ENCODE measurements around the gene DEK.
A peak's percentile ranks its signal among the peaks of the same experiment; 100 is the strongest.
"Not testable (repeated sequence)": the region's sequence is repeated elsewhere in the genome, so short reads cannot be mapped to it uniquely, and the experiment has no call there.

The DEK gene

GRCh38 chr6:18264219-18264922, at the start of gene DEK:
TSS of gene DEK (minus strand) at chr6:18264530. CDS start at chr6:18263987, 543 bp downstream.
- H3K4me3 ChIP-seq (ENCODE audit: low read depth in 1 of 5, low read length in 5 of 5), result peak within 1 kb of the TSS; percentile 87 to 94 (median 91)
- peak within 1 kb of the TSS; percentile 30 to 92 (median 85) for H3K9ac ChIP-seq (ENCODE audit: low read length in 5 of 5)
- peaks cover 3 to 40% (median 36%) of the 10 kb centered on the region in 5 donors for H3K4me1 ChIP-seq (ENCODE audit: control insufficient read depth in 5 of 5, insufficient read depth in 5 of 5, low read length in 5 of 5)
- peak within 1 kb of the TSS; percentile 88 for H3K27ac ChIP-seq (ENCODE audit: low read depth, low read length)
- peaks cover 0 to 3% (median 0%) of the 10 kb centered on the region in 5 donors for H3K36me3 ChIP-seq (ENCODE audit: control insufficient read depth in 5 of 5, insufficient read depth in 5 of 5, low read length in 5 of 5)
- no peaks in the 10 kb centered on the region for H3K9me3 ChIP-seq (ENCODE audit: control insufficient read depth in 5 of 5, low read length in 5 of 5)
- H3K27me3 ChIP-seq (ENCODE audit: control insufficient read depth in 5 of 5, insufficient read depth in 4 of 5, low read length in 5 of 5), result peaks cover 0 to 3% (median 2%) of the 10 kb centered on the region in 5 donors

- Histone ChIP-seq H3K36me3 (ENCODE audit: control insufficient read depth in 5 of 5, insufficient read depth in 5 of 5, low read length in 5 of 5) (no peaks in the 10 kb centered on the region), H3K4me3 (ENCODE audit: low read depth in 1 of 5, low read length in 5 of 5) (no peak overlapping the region), H3K9ac (ENCODE audit: low read length in 5 of 5) (no peak overlapping the region), H3K4me1 (ENCODE audit: control insufficient read depth in 5 of 5, insufficient read depth in 5 of 5, low read length in 5 of 5) (peaks cover 0 to 4% (median 0%) of the 10 kb centered on the region in 5 donors), H3K27ac (ENCODE audit: low read depth, low read length) (no peak overlapping the region), H3K27me3 (ENCODE audit: control insufficient read depth in 5 of 5, insufficient read depth in 4 of 5, low read length in 5 of 5) (no peaks in the 10 kb centered on the region), H3K9me3 (ENCODE audit: control insufficient read depth in 5 of 5, low read length in 5 of 5) (no peaks in the 10 kb centered on the region)
Observed at GRCh38 chr6:18312368-18312767, 48.0 kb upstream of the DEK start.

- H3K4me3 ChIP-seq (ENCODE audit: low read depth in 1 of 5, low read length in 5 of 5); H3K9ac ChIP-seq (ENCODE audit: low read length in 5 of 5); H3K36me3 ChIP-seq (ENCODE audit: control insufficient read depth in 5 of 5, insufficient read depth in 5 of 5, low read length in 5 of 5); H3K4me1 ChIP-seq (ENCODE audit: control insufficient read depth in 5 of 5, insufficient read depth in 5 of 5, low read length in 5 of 5); H3K9me3 ChIP-seq (ENCODE audit: control insufficient read depth in 5 of 5, low read length in 5 of 5); H3K27me3 ChIP-seq (ENCODE audit: control insufficient read depth in 5 of 5, insufficient read depth in 4 of 5, low read length in 5 of 5); H3K27ac ChIP-seq (ENCODE audit: low read depth, low read length): not testable (repeated sequence)
Observed at GRCh38 chr6:18310010-18310409, 45.7 kb upstream of the DEK start.

- peaks cover 0 to 4% (median 0%) of the 10 kb centered on the region in 5 donors for H3K4me1 ChIP-seq (ENCODE audit: control insufficient read depth in 5 of 5, insufficient read depth in 5 of 5, low read length in 5 of 5)
Observed at GRCh38 chr6:18309046-18309445, 44.7 kb upstream of the DEK start.

GRCh38 chr6:18308070-18308735, 43.9 kb upstream of the DEK start:
- Histone ChIP-seq H3K27ac (ENCODE audit: low read depth, low read length) (no peak overlapping the region), H3K36me3 (ENCODE audit: control insufficient read depth in 5 of 5, insufficient read depth in 5 of 5, low read length in 5 of 5) (no peaks in the 10 kb centered on the region), H3K4me3 (ENCODE audit: low read depth in 1 of 5, low read length in 5 of 5) (no peak overlapping the region), H3K27me3 (ENCODE audit: control insufficient read depth in 5 of 5, insufficient read depth in 4 of 5, low read length in 5 of 5) (peaks cover 0 to 3% (median 0%) of the 10 kb centered on the region in 5 donors), H3K4me1 (ENCODE audit: control insufficient read depth in 5 of 5, insufficient read depth in 5 of 5, low read length in 5 of 5) (peaks cover 0 to 4% (median 0%) of the 10 kb centered on the region in 5 donors), H3K9ac (ENCODE audit: low read length in 5 of 5) (no peak overlapping the region), H3K9me3 (ENCODE audit: control insufficient read depth in 5 of 5, low read length in 5 of 5) (no peaks in the 10 kb centered on the region)

More at GRCh38 chr6:18309046-18309445, 44.7 kb upstream of the DEK start:
- Histone ChIP-seq H3K9ac (ENCODE audit: low read length in 5 of 5) (no peak overlapping the region), H3K4me3 (ENCODE audit: low read depth in 1 of 5, low read length in 5 of 5) (no peak overlapping the region), H3K36me3 (ENCODE audit: control insufficient read depth in 5 of 5, insufficient read depth in 5 of 5, low read length in 5 of 5) (no peaks in the 10 kb centered on the region), H3K27ac (ENCODE audit: low read depth, low read length) (no peak overlapping the region), H3K9me3 (ENCODE audit: control insufficient read depth in 5 of 5, low read length in 5 of 5) (no peaks in the 10 kb centered on the region), H3K27me3 (ENCODE audit: control insufficient read depth in 5 of 5, insufficient read depth in 4 of 5, low read length in 5 of 5) (peaks cover 0 to 3% (median 0%) of the 10 kb centered on the region in 5 donors)

- H3K9ac ChIP-seq (ENCODE audit: low read length in 5 of 5), result no peak overlapping the region
- H3K27me3 ChIP-seq (ENCODE audit: control insufficient read depth in 5 of 5, insufficient read depth in 4 of 5, low read length in 5 of 5), result peaks cover 0 to 3% (median 0%) of the 10 kb centered on the region in 5 donors
- H3K36me3 ChIP-seq (ENCODE audit: control insufficient read depth in 5 of 5, insufficient read depth in 5 of 5, low read length in 5 of 5), result no peaks in the 10 kb centered on the region
- no peaks in the 10 kb centered on the region for H3K9me3 ChIP-seq (ENCODE audit: control insufficient read depth in 5 of 5, low read length in 5 of 5)
- H3K4me1 ChIP-seq (ENCODE audit: control insufficient read depth in 5 of 5, insufficient read depth in 5 of 5, low read length in 5 of 5), result peaks cover 0 to 4% (median 0%) of the 10 kb centered on the region in 5 donors
- H3K27ac ChIP-seq (ENCODE audit: low read depth, low read length), result no peak overlapping the region
- no peak overlapping the region for H3K4me3 ChIP-seq (ENCODE audit: low read depth in 1 of 5, low read length in 5 of 5)
Observed at GRCh38 chr6:18306977-18307376, 42.6 kb upstream of the DEK start.

- no peaks in the 10 kb centered on the region for H3K4me1 ChIP-seq (ENCODE audit: control insufficient read depth in 5 of 5, insufficient read depth in 5 of 5, low read length in 5 of 5)
- H3K36me3 ChIP-seq (ENCODE audit: control insufficient read depth in 5 of 5, insufficient read depth in 5 of 5, low read length in 5 of 5), result no peaks in the 10 kb centered on the region
- H3K9me3 ChIP-seq (ENCODE audit: control insufficient read depth in 5 of 5, low read length in 5 of 5), result no peaks in the 10 kb centered on the region
- no peak overlapping the region for H3K4me3 ChIP-seq (ENCODE audit: low read depth in 1 of 5, low read length in 5 of 5)
- H3K27me3 ChIP-seq (ENCODE audit: control insufficient read depth in 5 of 5, insufficient read depth in 4 of 5, low read length in 5 of 5), result peaks cover 0 to 3% (median 0%) of the 10 kb centered on the region in 5 donors
- no peak overlapping the region for H3K27ac ChIP-seq (ENCODE audit: low read depth, low read length)
- H3K9ac ChIP-seq (ENCODE audit: low read length in 5 of 5), result no peak overlapping the region
Observed at GRCh38 chr6:18302561-18303439, 38.5 kb upstream of the DEK start.

- H3K27ac ChIP-seq (ENCODE audit: low read depth, low read length), result no peak overlapping the region
- no peaks in the 10 kb centered on the region for H3K9me3 ChIP-seq (ENCODE audit: control insufficient read depth in 5 of 5, low read length in 5 of 5)
- no peak overlapping the region for H3K9ac ChIP-seq (ENCODE audit: low read length in 5 of 5)
- H3K4me1 ChIP-seq (ENCODE audit: control insufficient read depth in 5 of 5, insufficient read depth in 5 of 5, low read length in 5 of 5), result no peaks in the 10 kb centered on the region
- H3K27me3 ChIP-seq (ENCODE audit: control insufficient read depth in 5 of 5, insufficient read depth in 4 of 5, low read length in 5 of 5), result no peaks in the 10 kb centered on the region
- no peaks in the 10 kb centered on the region for H3K36me3 ChIP-seq (ENCODE audit: control insufficient read depth in 5 of 5, insufficient read depth in 5 of 5, low read length in 5 of 5)
- no peak overlapping the region for H3K4me3 ChIP-seq (ENCODE audit: low read depth in 1 of 5, low read length in 5 of 5)
Observed at GRCh38 chr6:18293076-18293904, 29.0 kb upstream of the DEK start.

GRCh38 chr6:18289283-18289682, 25.0 kb upstream of the DEK start:
- H3K9ac ChIP-seq (ENCODE audit: low read length in 5 of 5), result no peak overlapping the region
- no peak overlapping the region for H3K27ac ChIP-seq (ENCODE audit: low read depth, low read length)
- no peaks in the 10 kb centered on the region for H3K27me3 ChIP-seq (ENCODE audit: control insufficient read depth in 5 of 5, insufficient read depth in 4 of 5, low read length in 5 of 5)
- no peaks in the 10 kb centered on the region for H3K9me3 ChIP-seq (ENCODE audit: control insufficient read depth in 5 of 5, low read length in 5 of 5)
- no peaks in the 10 kb centered on the region for H3K4me1 ChIP-seq (ENCODE audit: control insufficient read depth in 5 of 5, insufficient read depth in 5 of 5, low read length in 5 of 5)
- H3K4me3 ChIP-seq (ENCODE audit: low read depth in 1 of 5, low read length in 5 of 5), result no peak overlapping the region
- H3K36me3 ChIP-seq (ENCODE audit: control insufficient read depth in 5 of 5, insufficient read depth in 5 of 5, low read length in 5 of 5), result no peaks in the 10 kb centered on the region

All from subcutaneous abdominal adipose tissue (tissue), 5 donors.